Breast epithelium (tissue), 3 donors: Measurements from ENCODE around the gene GON4L.

Experiments used
- CTCF ChIP-seq, 3 donors: fragments of 450-650 bp; IDR thresholded peaks; one replicate each; pipeline ENCODE4 v1.5.1; 2016 to 2017; ENCODE audit warnings: antibody characterized with exemption in 3 of 3, mild to moderate bottlenecking in 3 of 3, moderate library complexity in 3 of 3
- POLR2A ChIP-seq: fragments of 450-650 bp; IDR thresholded peaks from one replicate; pipeline ENCODE4 v1.6.1; 2016; ENCODE audit warnings: antibody characterized with exemption, mild to moderate bottlenecking, moderate library complexity
- POLR2AphosphoS5 ChIP-seq, 3 donors: sonication (generic); formaldehyde crosslinking; IDR thresholded peaks; one replicate each; pipeline ENCODE4 v1.6.1; 2017; ENCODE audit warnings: antibody characterized with exemption in 3 of 3

- no peak for TF ChIP-seq CTCF (IDR thresholded peaks at IDR 0.05)
- TF ChIP-seq POLR2A, result no peak
- TF ChIP-seq POLR2AphosphoS5 (IDR thresholded peaks at IDR 0.05), result no peak
Measured at GRCh38 chr1:155761736-155762405, 95.1 kb downstream of the GON4L start.
